ENCODE results near the gene ENOX1.

GRCh38 chr13:43235028-43235427 lies 551.7 kb downstream of the ENOX1 start:
- TF ChIP-seq CTCF (conservative IDR thresholded peaks at IDR 0.05) (no peak), EZH2 (IDR thresholded peaks at IDR 0.05; ENCODE audit: low read depth) (no peak)
